NT2/D1 (cell line): ENCODE results near the gene SARDH.

Experiments used
- DNase-seq: peaks from one replicate; pipeline ENCODE4 v3.0.0-alpha.2; 2011; ENCODE audit warnings: low read depth, low spot score
- H3K27me3 ChIP-seq: 2 replicates; pipeline ENCODE4 v1.6.0; 2011; ENCODE audit warnings: mild to moderate bottlenecking; ENCODE audit not compliant: insufficient read length, insufficient read depth
- H3K36me3 ChIP-seq: 2 replicates; pipeline ENCODE4 v1.6.1; 2011; ENCODE audit warnings: mild to moderate bottlenecking, low read length, mixed read lengths; ENCODE audit not compliant: insufficient read depth, insufficient read length
- H3K4me1 ChIP-seq: 2 replicates; pipeline ENCODE4 v1.5.1; 2011; ENCODE audit not compliant: insufficient read depth, insufficient read length
- H3K4me3 ChIP-seq: 2 replicates; pipeline ENCODE4 v1.5.1; 2011; ENCODE audit warnings: low read depth; ENCODE audit not compliant: insufficient read length
- H3K9ac ChIP-seq: 2 replicates; pipeline ENCODE4 v1.6.0; 2011; ENCODE audit warnings: low read depth; ENCODE audit not compliant: insufficient read length
- H3K9me3 ChIP-seq: 2 replicates; pipeline ENCODE4 v1.5.1; 2011; ENCODE audit warnings: mild to moderate bottlenecking, low read length; ENCODE audit not compliant: insufficient read depth
- SUZ12 ChIP-seq: IDR thresholded peaks from 2 replicates; pipeline ENCODE4 v1.6.1; 2011; ENCODE audit not compliant: insufficient read length, insufficient read depth; ENCODE audit errors: extremely low read depth
- YY1 ChIP-seq: IDR thresholded peaks from 2 replicates; pipeline ENCODE4 v1.6.1; 2011; ENCODE audit not compliant: insufficient read length, insufficient read depth
- ZNF274 ChIP-seq: IDR thresholded peaks from 2 replicates; pipeline ENCODE4 v1.6.1; 2011; ENCODE audit warnings: mild to moderate bottlenecking, low read depth, low read length

Gene SARDH

GRCh38 chr9:133784731-133785561, 46.8 kb upstream of the SARDH start:
- Histone ChIP-seq H3K9ac (no peak overlapping the region), H3K9me3 (no peaks in the 10 kb centered on the region), H3K27me3 (no peaks in the 10 kb centered on the region), H3K4me1 (peaks cover 20% of the 10 kb centered on the region), H3K36me3 (peaks cover 79% of the 10 kb centered on the region), H3K4me3 (no peak overlapping the region)
- TF ChIP-seq SUZ12, result no peak
- TF ChIP-seq ZNF274, result no peak
- TF ChIP-seq YY1, result no peak
- DNase-seq, result no peak

GRCh38 chr9:133783331-133783731, 45.2 kb upstream of the SARDH start:
- no peak overlapping the region for H3K9ac ChIP-seq
- H3K4me3 ChIP-seq, result no peak overlapping the region
- TF ChIP-seq SUZ12 (no peak), ZNF274 (no peak), YY1 (no peak)
- DNase-seq, result no peak
- H3K4me1 ChIP-seq, result peaks cover 15% of the 10 kb centered on the region
- no peaks in the 10 kb centered on the region for H3K27me3 ChIP-seq
- H3K36me3 ChIP-seq, result peaks cover 81% of the 10 kb centered on the region
- no peaks in the 10 kb centered on the region for H3K9me3 ChIP-seq

- DNase-seq, result peak; percentile 63
- Histone ChIP-seq H3K4me1 (peaks cover 9% of the 10 kb centered on the region), H3K9me3 (no peaks in the 10 kb centered on the region), H3K36me3 (peaks cover 85% of the 10 kb centered on the region), H3K27me3 (no peaks in the 10 kb centered on the region), H3K4me3 (no peak overlapping the region), H3K9ac (no peak overlapping the region)
- TF ChIP-seq ZNF274 (no peak), SUZ12 (no peak), YY1 (no peak)
These were observed 44.3 kb upstream of the SARDH start for GRCh38 chr9:133782157-133783130.

GRCh38 chr9:133781828-133782135, 43.6 kb upstream of the SARDH start:
- no peaks in the 10 kb centered on the region for H3K9me3 ChIP-seq
- no peak overlapping the region for H3K4me3 ChIP-seq
- no peak for DNase-seq
- peaks cover 88% of the 10 kb centered on the region for H3K36me3 ChIP-seq
- no peaks in the 10 kb centered on the region for H3K27me3 ChIP-seq
- no peak for TF ChIP-seq SUZ12
- TF ChIP-seq ZNF274, result no peak
- TF ChIP-seq YY1, result no peak
- peaks cover 5% of the 10 kb centered on the region for H3K4me1 ChIP-seq
- no peak overlapping the region for H3K9ac ChIP-seq

- no peak for DNase-seq
- Histone ChIP-seq H3K36me3 (peaks cover 89% of the 10 kb centered on the region), H3K27me3 (no peaks in the 10 kb centered on the region), H3K4me1 (peaks cover 5% of the 10 kb centered on the region), H3K9me3 (no peaks in the 10 kb centered on the region), H3K9ac (no peak overlapping the region), H3K4me3 (no peak overlapping the region)
- no peak for TF ChIP-seq YY1
- TF ChIP-seq ZNF274, result no peak
- no peak for TF ChIP-seq SUZ12
These were observed 43.0 kb upstream of the SARDH start for GRCh38 chr9:133780962-133781827.

- no peaks in the 10 kb centered on the region for H3K27me3 ChIP-seq
- peaks cover 5% of the 10 kb centered on the region for H3K4me1 ChIP-seq
- H3K9me3 ChIP-seq, result no peaks in the 10 kb centered on the region
- no peak for DNase-seq
- TF ChIP-seq ZNF274 (no peak), YY1 (no peak), SUZ12 (no peak)
- peaks cover 89% of the 10 kb centered on the region for H3K36me3 ChIP-seq
- no peak overlapping the region for H3K4me3 ChIP-seq
- H3K9ac ChIP-seq, result no peak overlapping the region
These were observed 42.3 kb upstream of the SARDH start for GRCh38 chr9:133780404-133780945.
